Stomach (tissue), 9 donors: Measurements from ENCODE around the gene DAND5. TPM values are rescaled to one million over a fixed set of nuclear protein-coding genes. Genes with fewer than 3 reads are reported as not detected.
"Not testable (repeated sequence)": the region's sequence is repeated elsewhere in the genome, so short reads cannot be mapped to it uniquely, and the experiment has no call there.

Experiments
- DNase-seq, 2 donors: peaks; one replicate each; pipeline versions ENCODE4 v3.0.0 to v3.0.0-alpha.2; 2013 to 2019
- H3K27ac ChIP-seq, 5 donors: fragments of 200-600 bp in 4 of 5; sonication (generic) in 4 of 5; one replicate each; pipeline ENCODE4 v1.5.1; 2013 to 2019; ENCODE audit warnings: mild to moderate bottlenecking in 1 of 5, moderate library complexity in 1 of 5
- H3K27me3 ChIP-seq, 3 donors: fragments of 200-600 bp; sonication (generic); one replicate each; pipeline ENCODE4 v1.5.1; 2017 to 2019; ENCODE audit warnings: mixed run types in 1 of 3
- H3K36me3 ChIP-seq, 4 donors: fragments of 200-600 bp; sonication (generic); 1 replicate in 3 of 4; 2 replicates in 1 of 4; pipeline ENCODE4 v1.5.1; 2016 to 2019
- H3K4me1 ChIP-seq, 4 donors: fragments of 200-600 bp; sonication (generic); one replicate each; pipeline ENCODE4 v1.5.1; 2016 to 2019
- H3K4me3 ChIP-seq, 4 donors: fragments of 200-600 bp; sonication (generic) in 3 of 4; one replicate each; pipeline ENCODE4 v1.5.1; 2016 to 2019; ENCODE audit warnings: mild to moderate bottlenecking in 1 of 4
- H3K9me3 ChIP-seq, 4 donors: fragments of 200-600 bp; sonication (generic); one replicate each; pipeline ENCODE4 v1.5.1; 2016 to 2019
- CTCF ChIP-seq, 7 experiments: fragments of 450-650 bp in 4 of 7; fragments of 200-600 bp in 3 of 7; sonication (generic) in 3 of 7; IDR thresholded peaks; one replicate each; pipeline ENCODE4 v1.5.1; 2016 to 2019; ENCODE audit warnings: antibody characterized with exemption in 7 of 7, control low read depth in 2 of 7, mild to moderate bottlenecking in 1 of 7
- EP300 ChIP-seq: sonication (generic); formaldehyde crosslinking; IDR thresholded peaks from one replicate; pipeline ENCODE4 v1.6.1; 2017; ENCODE audit warnings: antibody characterized with exemption
- POLR2A ChIP-seq, 4 donors: fragments of 450-650 bp; IDR thresholded peaks; one replicate each; pipeline ENCODE4 v1.6.1; 2016; ENCODE audit warnings: antibody characterized with exemption in 4 of 4, control low read depth in 2 of 4, mild to moderate bottlenecking in 1 of 4, moderate library complexity in 1 of 4
- POLR2AphosphoS5 ChIP-seq, 3 donors: sonication (generic); formaldehyde crosslinking; IDR thresholded peaks; one replicate each; pipeline ENCODE4 v1.6.1; 2016; ENCODE audit warnings: antibody characterized with exemption in 3 of 3
- WGBS, 5 donors: extraction: QIAGEN DNeasy Blood & Tissue Kit in 3 of 5; methylation state at CpG; one replicate each; pipeline versions ENCODE4 v1.1.5 to v1.1.7; 2013 to 2018; 5-methylcytosine and 5-hydroxymethylcytosine counted together
- intact Hi-C: fragments of 100-400 bp; cut with DNase I; formaldehyde crosslinking; loops from one replicate; pipeline ENCODE4 v1.15.1; 2023; ENCODE audit warnings: low total_unique reads
- polyA plus RNA-seq, 3 donors: library from polyadenylated mRNA; stranded (reverse); fragments of 200-250 nt; gene quantifications; one replicate each; pipeline ENCODE4 v1.2.3, GENCODE V29; 2013
- total RNA-seq, 5 donors: library from RNA; depleted of rRNA; stranded (reverse); fragments of >200 nt; gene quantifications; one replicate each; pipeline versions ENCODE4 v1.1.0 to v1.2.3, GENCODE V29; 2014 to 2016
- donor health status: healthy with polysubstance abuse.
- donor health status: Bipolar disorder and iron deficiency.
- donor health status: healthy.

Gene DAND5
- total and polyA plus RNA-seq, 8 donors: 0.12 to 0.58 (median 0.13) TPM; not detected in 5

GRCh38 chr19:12952488-12953137 is 16.8 kb upstream of the DAND5 start:
- TF ChIP-seq EP300 (no peak), POLR2A (IDR thresholded peaks at IDR 0.05) (no peak), POLR2AphosphoS5 (IDR thresholded peaks at IDR 0.05) (no peak), CTCF (IDR thresholded peaks at IDR 0.05) (no peak)
- H3K27ac ChIP-seq: peak overlapping the region; percentile 22 to 94 (median 57)
- no peaks in the 10 kb centered on the region for H3K9me3 ChIP-seq
- H3K4me3 ChIP-seq: no peak overlapping the region
- H3K4me1 ChIP-seq: peaks cover 41 to 62% (median 52%) of the 10 kb centered on the region in 4 donors
- peaks cover 56 to 80% (median 76%) of the 10 kb centered on the region in 4 donors for H3K36me3 ChIP-seq
- WGBS, 5 donors: 58 to 69% (median 60%) methylated on average over 12 of the region's 12 CpGs
- DNase-seq: no peak
- intact Hi-C loops: no loop called here
- H3K27me3 ChIP-seq: no peaks in the 10 kb centered on the region

- WGBS, 5 donors: 50 to 61% (median 53%) methylated on average over 11 of the region's 11 CpGs
- peaks cover 34 to 59% (median 48%) of the 10 kb centered on the region in 4 donors for H3K4me1 ChIP-seq
- H3K36me3 ChIP-seq: peaks cover 50 to 73% (median 70%) of the 10 kb centered on the region in 4 donors
- peak in 1 of 2 donors; percentile 78 for DNase-seq
- peak overlapping the region in 4 of 5 donors; percentile 56 to 94 (median 63) for H3K27ac ChIP-seq
- H3K9me3 ChIP-seq: no peaks in the 10 kb centered on the region
- TF ChIP-seq CTCF (IDR thresholded peaks at IDR 0.05): no peak
- no peak for TF ChIP-seq POLR2A (IDR thresholded peaks at IDR 0.05)
- no peak for TF ChIP-seq EP300
- no peak for TF ChIP-seq POLR2AphosphoS5 (IDR thresholded peaks at IDR 0.05)
- no peak overlapping the region for H3K4me3 ChIP-seq
- intact Hi-C loops: no loop called here
- no peaks in the 10 kb centered on the region for H3K27me3 ChIP-seq
These were observed 16.1 kb upstream of the DAND5 start for GRCh38 chr19:12953138-12953798.

- Histone ChIP-seq H3K27me3 (no peaks in the 10 kb centered on the region), H3K4me3 (no peak overlapping the region), H3K27ac (peak overlapping the region in 4 of 5 donors; percentile 56 to 94 (median 63)), H3K4me1 (peaks cover 33 to 54% (median 47%) of the 10 kb centered on the region in 4 donors), H3K9me3 (no peaks in the 10 kb centered on the region), H3K36me3 (peaks cover 42 to 66% (median 62%) of the 10 kb centered on the region in 4 donors)
- TF ChIP-seq POLR2A (IDR thresholded peaks at IDR 0.05) (no peak), EP300 (no peak), POLR2AphosphoS5 (IDR thresholded peaks at IDR 0.05) (no peak), CTCF (IDR thresholded peaks at IDR 0.05) (no peak)
- 37 to 51% (median 44%) methylated on average over 6 to 12 of the region's 12 CpGs for WGBS, 5 donors
- no peak for DNase-seq
- intact Hi-C loops: no loop called here
These were observed 15.4 kb upstream of the DAND5 start for GRCh38 chr19:12953799-12954611.

GRCh38 chr19:12954612-12954962 is 14.8 kb upstream of the DAND5 start:
- 12 to 35% (median 28%) methylated on average over 1 of the region's 1 CpG for WGBS, 5 donors
- TF ChIP-seq CTCF (IDR thresholded peaks at IDR 0.05) (no peak), POLR2A (IDR thresholded peaks at IDR 0.05) (no peak), EP300 (no peak), POLR2AphosphoS5 (IDR thresholded peaks at IDR 0.05) (no peak)
- Histone ChIP-seq H3K4me3 (no peak overlapping the region), H3K27me3 (no peaks in the 10 kb centered on the region), H3K4me1 (peaks cover 33 to 54% (median 47%) of the 10 kb centered on the region in 4 donors), H3K27ac (peak overlapping the region in 3 of 5 donors; percentile 53 to 94 (median 69)), H3K9me3 (no peaks in the 10 kb centered on the region), H3K36me3 (peaks cover 36 to 60% (median 57%) of the 10 kb centered on the region in 4 donors)
- DNase-seq: no peak
- intact Hi-C loops: no loop called here

- intact Hi-C loops, DNase-seq, H3K27me3 ChIP-seq, H3K9me3 ChIP-seq: not testable (repeated sequence)
- peaks cover 27 to 50% (median 47%) of the 10 kb centered on the region in 4 donors for H3K36me3 ChIP-seq
- peaks cover 33 to 54% (median 47%) of the 10 kb centered on the region in 4 donors for H3K4me1 ChIP-seq
- H3K4me3 ChIP-seq: peak overlapping the region in 2 of 4 donors; percentile 89 to 100
- peak overlapping the region in 4 of 5 donors; percentile 88 to 95 (median 94) for H3K27ac ChIP-seq
- whole genome bisulfite sequencing, 5 donors: 80 to 89% (median 85%) methylated on average over 9 of the region's 9 CpGs
These were observed 13.8 kb upstream of the DAND5 start for GRCh38 chr19:12955575-12955974.
